Stimulated activated naive B cell treated with anti-CD40 and anti-IgM and Interleukin-4, amounts not matched to agents 10 μg/mL and 1 μg/mL and 100 μg/mL, for 72 hours (primary cell): ENCODE results near the gene RAB6B.

Experiments used
- ATAC-seq, 2 donors: fragments of 150-1000 bp; cut with Tn5 transposase; replicated peaks; 2 replicates each; pipeline ENCODE4 v1.10.0; 2021; ENCODE audit warnings: moderate library complexity in 1 of 2
- DNase-seq: peaks from one replicate; pipeline ENCODE4 v3.0.0; 2021
- H3K27ac Mint-ChIP-seq: one replicate; pipeline ENCODE4 v1.8.0; 2022; ENCODE audit warnings: mild to moderate bottlenecking, mixed read lengths
- H3K27me3 Mint-ChIP-seq, 2 donors: one replicate each; pipeline ENCODE4 v1.8.0; 2022; ENCODE audit warnings: mixed read lengths in 2 of 2
- H3K36me3 Mint-ChIP-seq, 2 donors: one replicate each; pipeline ENCODE4 v1.8.0; 2022; ENCODE audit warnings: mixed read lengths in 2 of 2, mild to moderate bottlenecking in 1 of 2
- H3K4me1 Mint-ChIP-seq, 2 donors: one replicate each; pipeline ENCODE4 v1.8.0; 2022; ENCODE audit warnings: mixed read lengths in 2 of 2, mild to moderate bottlenecking in 1 of 2
- H3K4me3 Mint-ChIP-seq, 2 donors: one replicate each; pipeline ENCODE4 v1.8.0; 2022; ENCODE audit warnings: mild to moderate bottlenecking in 2 of 2, mixed read lengths in 2 of 2, moderate library complexity in 1 of 2
- H3K9me3 Mint-ChIP-seq, 2 donors: one replicate each; pipeline ENCODE4 v1.8.0; 2022; ENCODE audit warnings: mixed read lengths in 2 of 2, mild to moderate bottlenecking in 1 of 2

The RAB6B gene

GRCh38 chr3:133838916-133839800 lies 56.5 kb downstream of the RAB6B start:
- peak in 1 of 2 donors; percentile 10 for ATAC-seq
- no peak overlapping the region for H3K27ac Mint-ChIP-seq
- peaks cover 0 to 5% of the 10 kb centered on the region in 2 donors for H3K4me1 Mint-ChIP-seq
- no peak for DNase-seq
- no peaks in the 10 kb centered on the region for H3K9me3 Mint-ChIP-seq
- no peak overlapping the region for H3K4me3 Mint-ChIP-seq
- H3K27me3 Mint-ChIP-seq: peaks cover 5 to 16% of the 10 kb centered on the region in 2 donors
- no peaks in the 10 kb centered on the region for H3K36me3 Mint-ChIP-seq

- DNase-seq (no peak), ATAC-seq (no peak)
- no peaks in the 10 kb centered on the region for H3K9me3 Mint-ChIP-seq
- no peak overlapping the region for H3K27ac Mint-ChIP-seq
- no peaks in the 10 kb centered on the region for H3K36me3 Mint-ChIP-seq
- H3K27me3 Mint-ChIP-seq: peaks cover 5 to 16% of the 10 kb centered on the region in 2 donors
- no peak overlapping the region for H3K4me3 Mint-ChIP-seq
- H3K4me1 Mint-ChIP-seq: peaks cover 0 to 5% of the 10 kb centered on the region in 2 donors
Measured at GRCh38 chr3:133838296-133838789, 57.3 kb downstream of the RAB6B start.

DNA sequence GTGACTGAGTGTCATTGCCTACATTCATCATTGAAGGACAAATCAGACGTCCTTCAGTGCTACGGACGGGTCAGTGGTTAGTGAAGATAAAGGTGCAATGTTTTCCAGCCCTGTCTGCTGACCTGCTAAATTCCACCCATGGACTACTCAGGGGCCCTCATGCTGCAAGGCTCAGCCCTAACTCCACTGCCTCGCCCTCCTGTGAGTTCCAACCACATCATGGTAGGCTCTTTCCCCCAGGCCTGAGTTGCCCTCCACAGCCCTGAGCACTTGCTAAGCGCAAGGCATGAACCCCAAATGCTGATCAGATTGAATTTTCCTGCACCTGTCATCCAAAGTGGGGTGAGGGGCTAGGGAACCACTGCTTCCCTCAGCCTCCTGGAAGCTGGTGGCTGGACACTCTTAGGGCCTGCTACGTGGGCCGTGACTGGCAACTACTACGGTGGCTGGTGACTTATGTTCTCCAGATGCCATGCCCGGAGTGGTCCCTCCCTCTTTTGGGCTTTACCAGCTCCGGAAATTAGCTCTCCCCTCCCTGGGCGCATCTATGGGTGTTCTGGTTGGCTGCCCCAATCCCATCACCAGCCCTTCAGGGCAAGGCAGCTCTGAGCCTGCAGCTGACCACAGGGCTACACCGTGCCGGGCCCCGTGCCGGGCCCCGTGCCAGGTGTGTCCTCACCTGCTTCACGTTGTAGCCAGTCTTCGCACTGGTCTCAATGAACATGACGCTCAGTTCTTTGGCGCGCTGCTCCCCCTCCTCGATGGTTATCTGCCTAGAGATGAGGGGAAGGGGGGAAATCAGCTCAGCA lies 58.0 kb downstream of the RAB6B start:
- Mint-ChIP-seq H3K27ac (no peak overlapping the region), H3K27me3 (peaks cover 5 to 16% of the 10 kb centered on the region in 2 donors), H3K4me1 (peaks cover 0 to 5% of the 10 kb centered on the region in 2 donors), H3K9me3 (no peaks in the 10 kb centered on the region), H3K36me3 (no peaks in the 10 kb centered on the region), H3K4me3 (no peak overlapping the region)
- no peak for DNase-seq
- no peak for ATAC-seq

DNA sequence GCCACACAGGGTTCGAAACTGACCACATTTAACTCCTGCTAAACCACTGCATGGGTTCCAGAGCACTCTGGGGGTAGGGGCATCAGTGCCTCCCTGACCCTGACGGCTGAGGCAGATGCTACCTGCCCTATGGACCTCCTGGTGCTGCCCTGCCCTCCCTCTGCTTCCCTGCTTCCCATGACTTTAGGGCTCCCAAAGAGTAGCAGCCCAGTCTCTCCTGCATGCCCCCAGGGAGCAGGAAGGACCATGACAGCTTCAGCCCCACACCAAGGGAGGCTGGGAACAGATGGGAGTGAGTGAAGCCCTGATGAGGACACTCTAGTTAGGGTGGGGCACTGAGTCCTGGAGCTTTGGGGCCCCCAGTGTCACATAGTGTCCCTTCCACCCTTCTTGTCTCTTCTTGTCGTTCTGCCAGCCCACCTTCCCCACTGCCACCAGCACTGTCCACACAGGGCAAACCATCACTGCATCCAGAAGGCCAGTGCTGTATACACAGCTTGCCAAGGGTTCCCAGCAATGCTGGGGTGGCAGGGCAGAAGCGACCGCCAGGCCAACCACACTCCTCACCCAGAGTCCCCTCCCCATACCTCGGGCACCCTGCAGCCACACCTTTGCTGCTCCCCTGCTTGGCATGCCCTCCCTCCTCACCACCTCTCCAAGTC lies 59.1 kb downstream of the RAB6B start:
- ATAC-seq (no peak), DNase-seq (no peak)
- Mint-ChIP-seq H3K27me3 (peaks cover 5 to 8% of the 10 kb centered on the region in 2 donors), H3K4me1 (peaks cover 0 to 5% of the 10 kb centered on the region in 2 donors), H3K36me3 (no peaks in the 10 kb centered on the region), H3K27ac (no peak overlapping the region), H3K4me3 (no peak overlapping the region), H3K9me3 (no peaks in the 10 kb centered on the region)

DNA sequence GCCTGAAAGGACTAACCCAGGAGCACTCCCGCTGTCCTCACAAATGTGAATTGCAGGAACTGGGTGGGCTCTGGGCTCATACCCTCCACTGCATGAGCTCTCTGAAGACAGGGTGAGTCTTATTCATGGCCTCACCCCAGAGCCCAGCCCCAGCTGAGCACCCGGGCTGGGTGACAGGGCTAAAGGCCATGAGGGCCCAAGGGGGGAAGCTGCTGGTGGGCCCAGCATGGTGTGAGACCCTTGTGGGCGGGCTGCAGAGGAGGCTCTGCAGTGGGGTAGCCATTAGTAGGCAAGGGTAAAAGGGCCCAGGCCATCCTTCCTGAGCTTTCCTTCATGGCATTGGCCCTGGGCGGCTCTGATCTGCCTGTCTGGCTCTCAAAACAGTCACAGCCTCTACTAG lies 59.7 kb downstream of the RAB6B start:
- Mint-ChIP-seq H3K9me3 (no peaks in the 10 kb centered on the region), H3K4me1 (peaks cover 0 to 5% of the 10 kb centered on the region in 2 donors), H3K36me3 (no peaks in the 10 kb centered on the region), H3K4me3 (no peak overlapping the region), H3K27ac (no peak overlapping the region), H3K27me3 (peaks cover 5 to 8% of the 10 kb centered on the region in 2 donors)
- ATAC-seq (no peak), DNase-seq (no peak)

DNA sequence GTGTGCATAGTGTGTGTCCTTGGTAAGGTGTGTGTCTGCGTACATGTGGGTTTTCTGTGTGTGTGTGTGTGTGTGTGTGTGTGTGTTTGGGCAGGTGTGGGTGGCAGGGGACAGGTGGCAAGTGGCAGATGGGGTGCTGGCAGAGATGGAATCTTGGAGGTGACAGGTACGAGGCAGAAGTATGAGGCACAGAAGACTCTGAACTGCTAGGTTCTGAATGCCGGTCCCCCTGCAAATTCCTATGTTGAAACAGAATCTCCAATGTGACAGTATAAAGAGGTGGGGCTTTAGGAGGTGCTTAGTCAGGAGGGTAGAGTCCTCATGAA lies 60.3 kb downstream of the RAB6B start:
- no peaks in the 10 kb centered on the region for H3K9me3 Mint-ChIP-seq
- H3K4me3 Mint-ChIP-seq: no peak overlapping the region
- no peaks in the 10 kb centered on the region for H3K36me3 Mint-ChIP-seq
- H3K27me3 Mint-ChIP-seq: peaks cover 5 to 8% of the 10 kb centered on the region in 2 donors
- H3K27ac Mint-ChIP-seq: no peak overlapping the region
- ATAC-seq: no peak
- DNase-seq: no peak
- peaks cover 0 to 5% of the 10 kb centered on the region in 2 donors for H3K4me1 Mint-ChIP-seq

GRCh38 chr3:133834621-133835417 lies 60.9 kb downstream of the RAB6B start:
- H3K27ac Mint-ChIP-seq: no peak overlapping the region
- peaks cover 2 to 6% of the 10 kb centered on the region in 2 donors for H3K27me3 Mint-ChIP-seq
- ATAC-seq: no peak

GRCh38 chr3:133833880-133834620 lies 61.6 kb downstream of the RAB6B start:
- H3K27ac Mint-ChIP-seq: no peak overlapping the region
- no peaks in the 10 kb centered on the region for H3K36me3 Mint-ChIP-seq
- H3K4me1 Mint-ChIP-seq: no peaks in the 10 kb centered on the region
- ATAC-seq (no peak), DNase-seq (no peak)
- H3K27me3 Mint-ChIP-seq: no peaks in the 10 kb centered on the region
- H3K9me3 Mint-ChIP-seq: no peaks in the 10 kb centered on the region
- no peak overlapping the region for H3K4me3 Mint-ChIP-seq

More at GRCh38 chr3:133834621-133835417, 60.9 kb downstream of the RAB6B start:
- Mint-ChIP-seq H3K4me3 (no peak overlapping the region), H3K4me1 (peaks cover 0 to 2% of the 10 kb centered on the region in 2 donors), H3K9me3 (no peaks in the 10 kb centered on the region), H3K36me3 (no peaks in the 10 kb centered on the region)
- DNase-seq: no peak

GRCh38 chr3:133833267-133833666 lies 62.4 kb downstream of the RAB6B start:
- H3K36me3 Mint-ChIP-seq: no peaks in the 10 kb centered on the region
- ATAC-seq: no peak
- H3K27ac Mint-ChIP-seq: no peak overlapping the region
- H3K4me3 Mint-ChIP-seq: no peak overlapping the region
- H3K9me3 Mint-ChIP-seq: no peaks in the 10 kb centered on the region
- H3K27me3 Mint-ChIP-seq: no peaks in the 10 kb centered on the region
- no peaks in the 10 kb centered on the region for H3K4me1 Mint-ChIP-seq
- no peak for DNase-seq

DNA sequence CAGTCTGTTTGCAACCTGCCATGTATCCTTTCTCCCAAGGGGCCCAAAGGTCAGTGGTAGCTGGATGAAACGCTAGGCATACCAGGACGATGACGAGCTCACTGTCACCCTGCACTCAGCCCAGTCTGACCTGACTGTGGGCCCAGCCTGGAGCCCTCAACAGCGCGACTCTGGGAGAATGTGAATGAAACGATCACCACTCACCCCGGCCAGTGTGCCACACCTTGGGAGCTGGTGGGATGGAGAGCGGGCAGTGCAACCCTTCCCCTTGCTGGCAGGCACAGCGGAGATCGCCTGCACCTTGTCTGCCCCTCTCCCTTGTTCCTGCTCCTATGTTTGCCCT lies 62.9 kb downstream of the RAB6B start:
- ATAC-seq (no peak), DNase-seq (no peak)
- no peaks in the 10 kb centered on the region for H3K4me1 Mint-ChIP-seq
- no peaks in the 10 kb centered on the region for H3K9me3 Mint-ChIP-seq
- H3K27ac Mint-ChIP-seq: no peak overlapping the region
- no peak overlapping the region for H3K4me3 Mint-ChIP-seq
- no peaks in the 10 kb centered on the region for H3K36me3 Mint-ChIP-seq
- no peaks in the 10 kb centered on the region for H3K27me3 Mint-ChIP-seq

DNA sequence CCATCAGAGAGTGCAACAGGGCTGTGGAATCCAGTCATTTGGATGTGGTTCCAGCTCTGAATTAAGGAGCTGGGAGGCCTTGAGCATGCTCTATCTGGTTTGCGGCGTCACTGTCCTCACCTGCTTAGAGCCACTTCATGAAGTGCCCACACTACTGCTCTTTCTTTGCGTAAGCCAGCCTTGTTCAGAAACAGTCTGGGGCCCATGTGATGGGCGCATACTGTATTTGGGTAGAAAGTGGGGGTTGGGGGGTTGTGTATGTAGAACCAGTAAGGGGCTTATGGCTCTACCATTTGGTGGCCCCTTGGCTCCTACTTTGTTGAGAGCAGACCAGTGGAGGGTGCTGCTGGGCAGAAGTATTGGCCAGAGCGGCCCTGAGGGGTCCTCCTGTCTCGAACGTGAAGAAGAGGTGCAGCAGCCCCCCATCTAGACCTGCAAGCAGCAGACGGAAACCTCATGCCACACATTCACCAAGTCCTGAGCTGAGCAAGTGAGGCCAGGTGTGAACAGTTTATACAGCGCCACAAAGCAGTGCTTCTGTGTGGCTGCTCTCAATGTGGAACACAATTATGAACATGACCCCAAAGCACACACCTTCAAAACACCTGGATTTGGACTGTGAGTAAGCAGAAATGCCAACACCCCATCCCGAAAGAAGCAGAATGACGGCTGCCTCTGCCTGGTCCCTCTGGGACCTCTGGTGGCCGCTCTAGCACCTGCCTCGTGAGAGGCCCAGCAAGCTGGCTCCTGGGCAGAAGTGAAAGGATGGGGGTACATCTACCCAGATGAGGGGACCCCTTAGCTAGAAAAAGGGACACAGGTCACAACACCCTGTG lies 63.5 kb downstream of the RAB6B start:
- H3K9me3 Mint-ChIP-seq: no peaks in the 10 kb centered on the region
- no peak overlapping the region for H3K27ac Mint-ChIP-seq
- peak in 1 of 2 donors; percentile 38 for ATAC-seq
- H3K27me3 Mint-ChIP-seq: no peaks in the 10 kb centered on the region
- DNase-seq: no peak
- H3K4me1 Mint-ChIP-seq: no peaks in the 10 kb centered on the region
- no peak overlapping the region for H3K4me3 Mint-ChIP-seq
- H3K36me3 Mint-ChIP-seq: no peaks in the 10 kb centered on the region

DNA sequence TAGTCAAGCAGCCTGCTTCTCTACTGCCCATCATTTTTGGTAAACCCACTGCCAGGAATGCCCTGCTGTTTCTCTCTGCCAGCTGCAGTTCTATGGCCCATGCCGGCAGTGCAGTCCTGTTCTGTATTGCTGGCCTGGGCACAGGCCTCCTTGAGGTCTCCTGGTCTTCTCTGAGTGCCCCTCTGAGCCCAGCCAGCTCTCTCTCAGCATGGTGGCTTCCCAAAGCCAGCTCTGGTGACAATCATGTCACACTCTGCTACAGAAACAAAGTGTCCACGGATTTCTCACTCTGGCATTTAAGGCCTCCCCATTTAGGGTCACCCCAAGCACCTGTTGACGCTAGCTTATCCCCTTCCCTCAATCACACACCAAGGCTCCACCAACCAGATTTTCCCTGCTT lies 65.6 kb downstream of the RAB6B start:
- ATAC-seq (no peak), DNase-seq (no peak)
- Mint-ChIP-seq H3K27ac (no peak overlapping the region), H3K27me3 (no peaks in the 10 kb centered on the region), H3K36me3 (peaks cover 12 to 16% of the 10 kb centered on the region in 2 donors), H3K4me3 (no peak overlapping the region), H3K9me3 (no peaks in the 10 kb centered on the region), H3K4me1 (no peaks in the 10 kb centered on the region)

- Mint-ChIP-seq H3K4me1 (no peaks in the 10 kb centered on the region), H3K9me3 (no peaks in the 10 kb centered on the region), H3K36me3 (peaks cover 15 to 23% of the 10 kb centered on the region in 2 donors), H3K4me3 (no peak overlapping the region), H3K27ac (no peak overlapping the region), H3K27me3 (no peaks in the 10 kb centered on the region)
- DNase-seq (no peak), ATAC-seq (no peak)
Measured at GRCh38 chr3:133829310-133829707, 66.4 kb downstream of the RAB6B start.
